HG03469 (cell line): ENCODE measurements around the gene TMEM19.
"Not testable (repeated sequence)": the region's sequence is repeated elsewhere in the genome, so short reads cannot be mapped to it uniquely, and the experiment has no call there.

ENCODE experiments used
- ATAC-seq: cut with Tn5 transposase; IDR thresholded peaks from one replicate; pipeline ENCODE4 v1.9.1; 2021; ENCODE audit warnings: mild to moderate bottlenecking, moderate library complexity, moderate number of reproducible peaks; ENCODE audit not compliant: unreplicated experiment

Gene TMEM19

GRCh38 chr12:71664411-71665089 lies 21.3 kb upstream of the TMEM19 start:
- no peak for ATAC-seq

GRCh38 chr12:71665090-71665463 lies 20.8 kb upstream of the TMEM19 start:
- ATAC-seq = no peak

GRCh38 chr12:71666259-71666658 lies 19.6 kb upstream of the TMEM19 start:
- ATAC-seq = no peak

GRCh38 chr12:71671311-71671710 lies 14.6 kb upstream of the TMEM19 start:
- no peak for ATAC-seq

- ATAC-seq = no peak
These were observed 14.1 kb upstream of the TMEM19 start for GRCh38 chr12:71671816-71672215.

GRCh38 chr12:71682466-71682865 lies 3.4 kb upstream of the TMEM19 start:
- ATAC-seq = no peak

- ATAC-seq = no peak
These were observed 2.2 kb upstream of the TMEM19 start for GRCh38 chr12:71683633-71684032.

GRCh38 chr12:71684081-71684480 lies 1.8 kb upstream of the TMEM19 start:
- ATAC-seq = no peak

GRCh38 chr12:71685312-71685906 lies 473 bp upstream of the TMEM19 start:
- ATAC-seq = no peak

GRCh38 chr12:71686658-71687025 lies 760 bp downstream of the TMEM19 start:
- no peak for ATAC-seq

- not testable (repeated sequence) for ATAC-seq
These were observed 1.3 kb downstream of the TMEM19 start for GRCh38 chr12:71687172-71687571.

- ATAC-seq = no peak
These were observed 3.2 kb downstream of the TMEM19 start for GRCh38 chr12:71688961-71689570.

- no peak for ATAC-seq
These were observed 5.7 kb downstream of the TMEM19 start for GRCh38 chr12:71691504-71692129.

GRCh38 chr12:71693126-71693525 lies 7.2 kb downstream of the TMEM19 start:
- no peak for ATAC-seq

GRCh38 chr12:71693651-71694050 lies 7.8 kb downstream of the TMEM19 start:
- not testable (repeated sequence) for ATAC-seq

- ATAC-seq = peak; percentile 77
These were observed 8.4 kb downstream of the TMEM19 start for GRCh38 chr12:71694099-71694820.

- no peak for ATAC-seq
These were observed 9.9 kb downstream of the TMEM19 start for GRCh38 chr12:71695782-71696181.

GRCh38 chr12:71702181-71702580 lies 16.3 kb downstream of the TMEM19 start:
- ATAC-seq = not testable (repeated sequence)

- no peak for ATAC-seq
These were observed 16.7 kb downstream of the TMEM19 start for GRCh38 chr12:71702590-71702989.

- no peak for ATAC-seq
These were observed 17.3 kb downstream of the TMEM19 start for GRCh38 chr12:71703206-71703605.

- no peak for ATAC-seq
These were observed 19.0 kb downstream of the TMEM19 start for GRCh38 chr12:71704920-71705319.
